HEK293 (cell line): ENCODE results near the gene DCLK3.

ENCODE experiments used
- SCRT1 ChIP-seq: fragments of 450-650 bp; formaldehyde crosslinking; IDR thresholded peaks from 2 replicates; pipeline ENCODE4 v1.5.1; 2016; ENCODE audit warnings: missing biosample characterization, missing genetic modification characterization, borderline replicate concordance
- ZBTB7A ChIP-seq: fragments of 450-650 bp; formaldehyde crosslinking; IDR thresholded peaks from 2 replicates; pipeline ENCODE4 v1.5.1; 2016; ENCODE audit warnings: low read depth, missing biosample characterization, missing genetic modification characterization
- ZNF146 ChIP-seq: fragments of 450-650 bp; formaldehyde crosslinking; IDR thresholded peaks from 2 replicates; pipeline ENCODE4 v1.5.1; 2016; ENCODE audit warnings: missing biosample characterization, missing genetic modification characterization
- ZNF223 ChIP-seq: fragments of 450-650 bp; formaldehyde crosslinking; IDR thresholded peaks from 2 replicates; pipeline ENCODE4 v1.5.1; 2016; ENCODE audit warnings: missing biosample characterization, missing genetic modification characterization
- ZNF266 ChIP-seq: fragments of 450-650 bp; formaldehyde crosslinking; IDR thresholded peaks from 2 replicates; pipeline ENCODE4 v1.5.1; 2016; ENCODE audit warnings: missing biosample characterization, missing genetic modification characterization, low read depth
- ZNF341 ChIP-seq: fragments of 450-650 bp; formaldehyde crosslinking; IDR thresholded peaks from 2 replicates; pipeline ENCODE4; 2016; ENCODE audit warnings: low read depth, missing biosample characterization, missing genetic modification characterization
- ZNF416 ChIP-seq: fragments of 450-650 bp; formaldehyde crosslinking; IDR thresholded peaks from 2 replicates; pipeline ENCODE4 v1.5.1; 2016; ENCODE audit warnings: missing biosample characterization, missing genetic modification characterization
- ZNF555 ChIP-seq: fragments of 450-650 bp; formaldehyde crosslinking; conservative IDR thresholded peaks from 2 replicates; pipeline ENCODE4 v1.5.1; 2017; ENCODE audit warnings: missing biosample characterization, mild to moderate bottlenecking, missing genetic modification characterization, inconsistent platforms
- ZNF558 ChIP-seq: fragments of 450-650 bp; formaldehyde crosslinking; IDR thresholded peaks from 2 replicates; pipeline ENCODE4 v1.5.1; 2016; ENCODE audit warnings: missing biosample characterization, missing genetic modification characterization
- ZNF660 ChIP-seq: fragments of 450-650 bp; IDR thresholded peaks from 2 replicates; pipeline ENCODE4 v1.5.1; 2018; ENCODE audit warnings: missing biosample characterization, mild to moderate bottlenecking, missing genetic modification characterization
- ZXDB ChIP-seq: fragments of 450-650 bp; formaldehyde crosslinking; IDR thresholded peaks from 2 replicates; pipeline ENCODE4 v1.5.1; 2016; ENCODE audit warnings: missing biosample characterization, missing genetic modification characterization
- TF ChIP-seq, protein P1 (sequence below): fragments of 450-650 bp; formaldehyde crosslinking; IDR thresholded peaks from 2 replicates; pipeline ENCODE4 v1.5.1; 2016; ENCODE audit warnings: missing biosample characterization, missing genetic modification characterization
- TF ChIP-seq, protein P2 (sequence below): IDR thresholded peaks from 2 replicates; pipeline ENCODE4 v1.6.1; 2011; ENCODE audit warnings: mild to moderate bottlenecking, low read depth, low read length, borderline replicate concordance

DNA sequence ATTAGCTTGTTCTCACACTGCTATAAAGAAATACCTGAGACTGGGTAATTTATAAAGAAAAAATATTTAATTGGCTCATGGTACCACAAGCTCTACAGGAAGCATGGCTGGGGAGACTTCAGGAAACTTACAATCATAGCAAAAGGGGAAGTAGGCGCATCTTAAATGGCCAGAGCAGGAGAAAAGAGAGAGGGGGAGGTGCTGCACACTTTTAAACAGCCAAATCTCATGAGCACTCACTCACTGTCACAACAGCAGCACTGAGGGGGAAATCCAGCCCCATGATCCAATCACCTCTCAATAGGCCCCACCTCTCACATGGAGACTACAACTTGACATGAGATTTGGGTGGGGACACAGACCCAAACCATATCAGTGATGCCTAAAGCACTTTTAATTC, 82.5 kb downstream of the DCLK3 start:
- TF ChIP-seq, protein P1, sequence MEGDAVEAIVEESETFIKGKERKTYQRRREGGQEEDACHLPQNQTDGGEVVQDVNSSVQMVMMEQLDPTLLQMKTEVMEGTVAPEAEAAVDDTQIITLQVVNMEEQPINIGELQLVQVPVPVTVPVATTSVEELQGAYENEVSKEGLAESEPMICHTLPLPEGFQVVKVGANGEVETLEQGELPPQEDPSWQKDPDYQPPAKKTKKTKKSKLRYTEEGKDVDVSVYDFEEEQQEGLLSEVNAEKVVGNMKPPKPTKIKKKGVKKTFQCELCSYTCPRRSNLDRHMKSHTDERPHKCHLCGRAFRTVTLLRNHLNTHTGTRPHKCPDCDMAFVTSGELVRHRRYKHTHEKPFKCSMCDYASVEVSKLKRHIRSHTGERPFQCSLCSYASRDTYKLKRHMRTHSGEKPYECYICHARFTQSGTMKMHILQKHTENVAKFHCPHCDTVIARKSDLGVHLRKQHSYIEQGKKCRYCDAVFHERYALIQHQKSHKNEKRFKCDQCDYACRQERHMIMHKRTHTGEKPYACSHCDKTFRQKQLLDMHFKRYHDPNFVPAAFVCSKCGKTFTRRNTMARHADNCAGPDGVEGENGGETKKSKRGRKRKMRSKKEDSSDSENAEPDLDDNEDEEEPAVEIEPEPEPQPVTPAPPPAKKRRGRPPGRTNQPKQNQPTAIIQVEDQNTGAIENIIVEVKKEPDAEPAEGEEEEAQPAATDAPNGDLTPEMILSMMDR (tag by site-specific recombination) = no peak
- TF ChIP-seq ZNF223 (tag by site-specific recombination) = no peak
- TF ChIP-seq ZNF558 (tag by site-specific recombination) = no peak
- TF ChIP-seq ZNF266 (tag by site-specific recombination) = no peak
- no peak for TF ChIP-seq ZBTB7A (tag by site-specific recombination)
- no peak for TF ChIP-seq ZNF146
- TF ChIP-seq ZXDB (tag by site-specific recombination) = no peak
- no peak for TF ChIP-seq ZNF416 (tag by site-specific recombination)
- no peak for TF ChIP-seq ZNF341 (tag by site-specific recombination)
- no peak for TF ChIP-seq SCRT1 (tag by site-specific recombination)
- TF ChIP-seq, protein P2, sequence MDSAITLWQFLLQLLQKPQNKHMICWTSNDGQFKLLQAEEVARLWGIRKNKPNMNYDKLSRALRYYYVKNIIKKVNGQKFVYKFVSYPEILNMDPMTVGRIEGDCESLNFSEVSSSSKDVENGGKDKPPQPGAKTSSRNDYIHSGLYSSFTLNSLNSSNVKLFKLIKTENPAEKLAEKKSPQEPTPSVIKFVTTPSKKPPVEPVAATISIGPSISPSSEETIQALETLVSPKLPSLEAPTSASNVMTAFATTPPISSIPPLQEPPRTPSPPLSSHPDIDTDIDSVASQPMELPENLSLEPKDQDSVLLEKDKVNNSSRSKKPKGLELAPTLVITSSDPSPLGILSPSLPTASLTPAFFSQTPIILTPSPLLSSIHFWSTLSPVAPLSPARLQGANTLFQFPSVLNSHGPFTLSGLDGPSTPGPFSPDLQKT = no peak
- no peak for TF ChIP-seq ZNF660 (tag by site-specific recombination)
- TF ChIP-seq ZNF555 = no peak
